K562 (cell line): ENCODE data around the gene POLDIP3. TPM values are rescaled to one million over a fixed set of nuclear protein-coding genes. Genes with fewer than 3 reads are reported as not detected.

ENCODE experiments used
- DPF2 ChIP-seq: fragments of 450-650 bp; IDR thresholded peaks from 2 replicates; pipeline ENCODE4 v1.6.1; 2016
- ELF4 ChIP-seq: fragments of 450-650 bp; formaldehyde crosslinking; IDR thresholded peaks from 2 replicates; pipeline ENCODE4 v1.4.0; 2022; ENCODE audit warnings: missing genetic modification characterization
- FOXJ2 ChIP-seq: fragments of 200-800 bp; sonication (Bioruptor generic); IDR thresholded peaks from 2 replicates; pipeline ENCODE4 v1.6.1; 2016; ENCODE audit warnings: missing genetic modification characterization, missing compliant biosample characterization
- HDGF ChIP-seq: fragments of 450-650 bp; IDR thresholded peaks from 2 replicates; pipeline ENCODE4 v1.6.1; 2016
- KLF16 ChIP-seq: IDR thresholded peaks from 2 replicates; pipeline ENCODE4 v1.6.1; 2016; ENCODE audit warnings: antibody characterized with exemption
- SMARCA5 ChIP-seq: fragments of 450-650 bp; IDR thresholded peaks from 2 replicates; pipeline ENCODE4 v1.6.1; 2016
- STAG1 ChIP-seq: sonication (generic); formaldehyde crosslinking; IDR thresholded peaks from 2 replicates; pipeline ENCODE4 v1.5.0; 2020; ENCODE audit warnings: missing genetic modification reagents, borderline replicate concordance
- ZC3H4 ChIP-seq: sonication (generic); formaldehyde crosslinking; IDR thresholded peaks from 2 replicates; pipeline ENCODE4 v1.9.0; 2021; ENCODE audit warnings: missing genetic modification reagents, borderline replicate concordance
- ZZZ3 ChIP-seq: fragments of 450-650 bp; IDR thresholded peaks from 2 replicates; pipeline ENCODE4 v1.6.1; 2016; ENCODE audit warnings: antibody characterized with exemption, mild to moderate bottlenecking, moderate library complexity
- polyA plus RNA-seq, 8 experiments: library from polyadenylated mRNA; depleted of rRNA in 4 of 8; stranded (reverse) in 5 of 8; unstranded in 3 of 8; fragments of >200 nt; fragmentation: Nextera tagmentation in 2 of 8; fragmentation: Illumina TruSeq in 1 of 8; extraction: Ambion mirVana in 2 of 8; extraction: Trizol in 1 of 8; gene quantifications; 2 replicates each; pipeline versions ENCODE4 v1.2.1 to v1.2.3, GENCODE V29; 2011 to 2014; ENCODE audit warnings: inconsistent platforms in 1 of 8, missing spikeins in 1 of 8
- total RNA-seq, 7 experiments: library from RNA; depleted of rRNA in 6 of 7; stranded (reverse); fragments of >200 nt in 6 of 7; fragmentation: Illumina TruSeq in 2 of 7; extraction: Trizol in 2 of 7; gene quantifications; 2 replicates each; pipeline versions ENCODE4 v1.2.1 to v1.2.3, GENCODE V29; 2011 to 2021; ENCODE audit warnings: low replicate concordance in 1 of 7
- TF ChIP-seq, protein P1 (sequence below), 2 experiments: fragments of 450-650 bp; conservative IDR thresholded peaks; 2 replicates each; pipeline ENCODE4 v1.6.1; 2017; ENCODE audit warnings: mild to moderate bottlenecking in 2 of 2, moderate library complexity in 2 of 2
- TF ChIP-seq, protein P2 (sequence below): fragments of 250-450 bp; sonication (Bioruptor Pico); IDR thresholded peaks from 2 replicates; pipeline ENCODE4 v1.4.0; 2020; ENCODE audit warnings: mild to moderate bottlenecking, moderate library complexity
- TF ChIP-seq, protein P3 (sequence below): fragments of 450-650 bp; IDR thresholded peaks from 2 replicates; pipeline ENCODE4 v1.6.1; 2017; ENCODE audit warnings: antibody characterized with exemption, mild to moderate bottlenecking
- TF ChIP-seq, protein P4 (sequence below): fragments of 450-650 bp; formaldehyde crosslinking; IDR thresholded peaks from 2 replicates; pipeline ENCODE4 v1.4.0; 2022; ENCODE audit warnings: mild to moderate bottlenecking, moderate library complexity
- TF ChIP-seq, protein P5 (sequence below): fragments of 250-450 bp; sonication (Bioruptor Pico); IDR thresholded peaks from 2 replicates; pipeline ENCODE4 v1.8.0; 2021; ENCODE audit warnings: borderline replicate concordance, mild to moderate bottlenecking, moderate library complexity; ENCODE audit not compliant: poor library complexity, severe bottlenecking

Gene POLDIP3
- total and polyA plus RNA-seq, 9 of the 15 experiments (the other 6 are each of a cell fraction or from before 2014, with no cell fraction given), result 14.3 to 53.0 (median 26.3) TPM

DNA sequence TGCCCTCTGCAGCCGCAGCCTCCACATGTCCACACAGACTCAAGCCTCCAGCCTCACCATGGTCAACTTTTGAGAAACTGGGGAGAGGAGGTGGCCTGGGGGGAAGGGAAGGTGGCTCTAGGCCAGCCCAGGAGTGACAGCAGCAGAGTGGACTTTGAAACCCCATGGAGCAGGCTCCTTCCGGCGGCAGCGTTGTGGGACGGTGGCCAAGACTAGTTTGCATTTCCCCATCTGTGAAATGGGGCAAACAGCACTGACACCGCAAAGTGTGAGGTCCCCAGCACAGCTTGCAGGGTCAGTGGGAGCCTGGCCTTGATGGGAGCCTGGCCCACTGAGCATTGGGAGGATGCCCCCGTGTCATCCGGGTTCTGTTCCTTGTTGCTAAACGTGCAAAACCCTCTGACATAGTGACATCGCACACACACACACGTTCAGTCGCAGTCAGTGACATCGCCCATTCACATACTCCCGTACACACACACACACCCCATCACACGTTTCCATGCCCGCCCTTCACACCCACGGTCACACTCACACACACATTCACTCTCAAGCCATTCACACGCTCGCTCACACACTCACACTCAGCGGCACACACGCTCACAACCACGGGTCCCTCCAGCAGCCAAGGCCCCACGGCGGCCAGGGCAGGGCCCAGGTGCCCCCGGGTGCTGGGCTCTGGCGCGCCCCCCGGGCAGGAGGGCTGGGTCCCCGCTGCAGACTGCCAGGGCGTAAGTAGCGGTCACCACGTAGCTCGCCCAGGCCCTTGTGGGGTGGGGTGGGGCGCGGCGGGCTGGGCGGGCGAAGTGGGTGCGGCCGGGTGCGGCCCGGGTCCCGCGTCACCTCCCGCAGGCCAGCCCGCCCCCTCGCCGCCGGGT is 33.9 kb upstream of the POLDIP3 start (continued):
- TF ChIP-seq SMARCA5 (no peak; the same call in 1 of the 2 replicates), KLF16 (no peak), FOXJ2 (no peak), DPF2 (peak; percentile 28; the same call in 1 of the 2 replicates), ZC3H4 (CRISPR knock-in tag) (peak; percentile 17; the same call in 1 of the 2 replicates), HDGF (0 out of 2 replicates have a peak, but pooled peaks have one; percentile 82), ELF4 (peak; percentile 80), STAG1 (CRISPR knock-in tag) (no peak), ZZZ3 (no peak)
- TF ChIP-seq, protein P1, sequence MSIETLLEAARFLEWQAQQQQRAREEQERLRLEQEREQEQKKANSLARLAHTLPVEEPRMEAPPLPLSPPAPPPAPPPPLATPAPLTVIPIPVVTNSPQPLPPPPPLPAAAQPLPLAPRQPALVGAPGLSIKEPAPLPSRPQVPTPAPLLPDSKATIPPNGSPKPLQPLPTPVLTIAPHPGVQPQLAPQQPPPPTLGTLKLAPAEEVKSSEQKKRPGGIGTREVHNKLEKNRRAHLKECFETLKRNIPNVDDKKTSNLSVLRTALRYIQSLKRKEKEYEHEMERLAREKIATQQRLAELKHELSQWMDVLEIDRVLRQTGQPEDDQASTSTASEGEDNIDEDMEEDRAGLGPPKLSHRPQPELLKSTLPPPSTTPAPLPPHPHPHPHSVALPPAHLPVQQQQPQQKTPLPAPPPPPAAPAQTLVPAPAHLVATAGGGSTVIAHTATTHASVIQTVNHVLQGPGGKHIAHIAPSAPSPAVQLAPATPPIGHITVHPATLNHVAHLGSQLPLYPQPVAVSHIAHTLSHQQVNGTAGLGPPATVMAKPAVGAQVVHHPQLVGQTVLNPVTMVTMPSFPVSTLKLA (conservative IDR thresholded peaks at IDR 0.05), result peak in 1 of 2 experiments; percentile 31; a peak in 1 of 4 replicates
- TF ChIP-seq, protein P2, sequence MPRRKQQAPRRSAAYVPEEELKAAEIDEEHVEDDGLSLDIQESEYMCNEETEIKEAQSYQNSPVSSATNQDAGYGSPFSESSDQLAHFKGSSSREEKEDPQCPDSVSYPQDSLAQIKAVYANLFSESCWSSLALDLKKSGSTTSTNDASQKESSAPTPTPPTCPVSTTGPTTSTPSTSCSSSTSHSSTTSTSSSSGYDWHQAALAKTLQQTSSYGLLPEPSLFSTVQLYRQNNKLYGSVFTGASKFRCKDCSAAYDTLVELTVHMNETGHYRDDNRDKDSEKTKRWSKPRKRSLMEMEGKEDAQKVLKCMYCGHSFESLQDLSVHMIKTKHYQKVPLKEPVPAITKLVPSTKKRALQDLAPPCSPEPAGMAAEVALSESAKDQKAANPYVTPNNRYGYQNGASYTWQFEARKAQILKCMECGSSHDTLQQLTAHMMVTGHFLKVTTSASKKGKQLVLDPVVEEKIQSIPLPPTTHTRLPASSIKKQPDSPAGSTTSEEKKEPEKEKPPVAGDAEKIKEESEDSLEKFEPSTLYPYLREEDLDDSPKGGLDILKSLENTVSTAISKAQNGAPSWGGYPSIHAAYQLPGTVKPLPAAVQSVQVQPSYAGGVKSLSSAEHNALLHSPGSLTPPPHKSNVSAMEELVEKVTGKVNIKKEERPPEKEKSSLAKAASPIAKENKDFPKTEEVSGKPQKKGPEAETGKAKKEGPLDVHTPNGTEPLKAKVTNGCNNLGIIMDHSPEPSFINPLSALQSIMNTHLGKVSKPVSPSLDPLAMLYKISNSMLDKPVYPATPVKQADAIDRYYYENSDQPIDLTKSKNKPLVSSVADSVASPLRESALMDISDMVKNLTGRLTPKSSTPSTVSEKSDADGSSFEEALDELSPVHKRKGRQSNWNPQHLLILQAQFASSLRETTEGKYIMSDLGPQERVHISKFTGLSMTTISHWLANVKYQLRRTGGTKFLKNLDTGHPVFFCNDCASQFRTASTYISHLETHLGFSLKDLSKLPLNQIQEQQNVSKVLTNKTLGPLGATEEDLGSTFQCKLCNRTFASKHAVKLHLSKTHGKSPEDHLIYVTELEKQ (CRISPR knock-in tag), result no peak
- TF ChIP-seq, protein P3, sequence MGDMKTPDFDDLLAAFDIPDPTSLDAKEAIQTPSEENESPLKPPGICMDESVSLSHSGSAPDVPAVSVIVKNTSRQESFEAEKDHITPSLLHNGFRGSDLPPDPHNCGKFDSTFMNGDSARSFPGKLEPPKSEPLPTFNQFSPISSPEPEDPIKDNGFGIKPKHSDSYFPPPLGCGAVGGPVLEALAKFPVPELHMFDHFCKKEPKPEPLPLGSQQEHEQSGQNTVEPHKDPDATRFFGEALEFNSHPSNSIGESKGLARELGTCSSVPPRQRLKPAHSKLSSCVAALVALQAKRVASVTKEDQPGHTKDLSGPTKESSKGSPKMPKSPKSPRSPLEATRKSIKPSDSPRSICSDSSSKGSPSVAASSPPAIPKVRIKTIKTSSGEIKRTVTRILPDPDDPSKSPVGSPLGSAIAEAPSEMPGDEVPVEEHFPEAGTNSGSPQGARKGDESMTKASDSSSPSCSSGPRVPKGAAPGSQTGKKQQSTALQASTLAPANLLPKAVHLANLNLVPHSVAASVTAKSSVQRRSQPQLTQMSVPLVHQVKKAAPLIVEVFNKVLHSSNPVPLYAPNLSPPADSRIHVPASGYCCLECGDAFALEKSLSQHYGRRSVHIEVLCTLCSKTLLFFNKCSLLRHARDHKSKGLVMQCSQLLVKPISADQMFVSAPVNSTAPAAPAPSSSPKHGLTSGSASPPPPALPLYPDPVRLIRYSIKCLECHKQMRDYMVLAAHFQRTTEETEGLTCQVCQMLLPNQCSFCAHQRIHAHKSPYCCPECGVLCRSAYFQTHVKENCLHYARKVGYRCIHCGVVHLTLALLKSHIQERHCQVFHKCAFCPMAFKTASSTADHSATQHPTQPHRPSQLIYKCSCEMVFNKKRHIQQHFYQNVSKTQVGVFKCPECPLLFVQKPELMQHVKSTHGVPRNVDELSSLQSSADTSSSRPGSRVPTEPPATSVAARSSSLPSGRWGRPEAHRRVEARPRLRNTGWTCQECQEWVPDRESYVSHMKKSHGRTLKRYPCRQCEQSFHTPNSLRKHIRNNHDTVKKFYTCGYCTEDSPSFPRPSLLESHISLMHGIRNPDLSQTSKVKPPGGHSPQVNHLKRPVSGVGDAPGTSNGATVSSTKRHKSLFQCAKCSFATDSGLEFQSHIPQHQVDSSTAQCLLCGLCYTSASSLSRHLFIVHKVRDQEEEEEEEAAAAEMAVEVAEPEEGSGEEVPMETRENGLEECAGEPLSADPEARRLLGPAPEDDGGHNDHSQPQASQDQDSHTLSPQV, result no peak
- TF ChIP-seq, protein P4, sequence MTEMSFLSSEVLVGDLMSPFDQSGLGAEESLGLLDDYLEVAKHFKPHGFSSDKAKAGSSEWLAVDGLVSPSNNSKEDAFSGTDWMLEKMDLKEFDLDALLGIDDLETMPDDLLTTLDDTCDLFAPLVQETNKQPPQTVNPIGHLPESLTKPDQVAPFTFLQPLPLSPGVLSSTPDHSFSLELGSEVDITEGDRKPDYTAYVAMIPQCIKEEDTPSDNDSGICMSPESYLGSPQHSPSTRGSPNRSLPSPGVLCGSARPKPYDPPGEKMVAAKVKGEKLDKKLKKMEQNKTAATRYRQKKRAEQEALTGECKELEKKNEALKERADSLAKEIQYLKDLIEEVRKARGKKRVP (CRISPR knock-in tag), result no peak
- TF ChIP-seq, protein P5, sequence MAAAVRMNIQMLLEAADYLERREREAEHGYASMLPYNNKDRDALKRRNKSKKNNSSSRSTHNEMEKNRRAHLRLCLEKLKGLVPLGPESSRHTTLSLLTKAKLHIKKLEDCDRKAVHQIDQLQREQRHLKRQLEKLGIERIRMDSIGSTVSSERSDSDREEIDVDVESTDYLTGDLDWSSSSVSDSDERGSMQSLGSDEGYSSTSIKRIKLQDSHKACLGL (CRISPR knock-in tag), result no peak
